ENCODE data around the gene COPB1. TPM values are rescaled to one million over a fixed set of nuclear protein-coding genes. Genes with fewer than 3 reads are reported as not detected.

The COPB1 gene
- total and polyA plus RNA-seq, 2 of the 13 experiments (the other 11 are each of a cell fraction or from before 2014, with no cell fraction given): 114 to 195 TPM

DNA sequence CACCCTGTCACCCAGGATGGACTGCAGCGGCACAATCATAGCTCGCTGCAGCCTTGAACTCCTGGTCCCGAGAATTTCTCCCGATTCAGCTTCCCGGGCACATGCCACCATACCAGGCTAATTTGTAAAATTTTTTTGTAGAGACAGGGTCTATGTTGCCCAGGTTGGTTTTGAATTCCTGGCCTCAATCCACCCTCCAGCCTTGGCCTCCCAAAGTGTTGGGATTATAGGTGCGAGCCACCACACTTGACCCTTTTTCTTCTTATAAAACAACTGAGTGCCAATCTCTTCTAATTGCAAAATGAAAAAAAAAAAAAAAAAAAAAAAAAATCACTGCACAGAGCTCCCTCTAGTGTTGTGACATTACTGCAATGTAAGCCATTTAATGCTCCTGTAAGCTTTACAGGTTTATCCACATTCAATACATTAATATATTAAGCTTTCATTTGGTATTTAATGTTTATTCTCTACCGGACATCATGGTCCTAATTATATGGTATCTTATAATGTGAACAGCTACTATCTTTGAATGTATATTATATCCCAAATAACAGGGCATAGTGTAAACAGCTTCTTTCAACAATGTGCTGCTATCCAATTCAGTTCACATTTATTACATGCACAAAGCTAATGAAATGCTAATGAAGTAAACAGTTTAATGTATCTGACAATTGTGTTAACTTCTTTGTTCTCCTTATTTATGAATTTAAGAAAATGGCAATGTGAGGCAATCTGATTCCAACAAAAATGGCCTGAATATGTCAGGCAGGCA, 44.6 kb downstream of the COPB1 start (continued):
- TF ChIP-seq ZNF260 (CRISPR knock-in tag; IDR thresholded peaks at IDR 0.05; ENCODE audit: borderline replicate concordance, low read depth) (no peak), SUZ12 (IDR thresholded peaks at IDR 0.05; ENCODE audit: low read depth, low read length) (no peak), GFI1 (CRISPR knock-in tag; IDR thresholded peaks at IDR 0.05; ENCODE audit: borderline replicate concordance) (0 out of 2 replicates have a peak, but pooled peaks have one; percentile 21), MAFK (conservative IDR thresholded peaks at IDR 0.05 in 1 of 2, IDR thresholded peaks at IDR 0.05 in 1 of 2; ENCODE audit: low read length in 2 of 2) (peak; percentile 49 to 64; a peak in 3 of 4 replicates), ZNF839 (CRISPR knock-in tag; IDR thresholded peaks at IDR 0.05; ENCODE audit: borderline replicate concordance) (no peak), TAF1 (CRISPR knock-in tag; IDR thresholded peaks at IDR 0.05) (no peak), E2F5 (CRISPR knock-in tag; conservative IDR thresholded peaks at IDR 0.05) (no peak)
- TF ChIP-seq, protein P1, sequence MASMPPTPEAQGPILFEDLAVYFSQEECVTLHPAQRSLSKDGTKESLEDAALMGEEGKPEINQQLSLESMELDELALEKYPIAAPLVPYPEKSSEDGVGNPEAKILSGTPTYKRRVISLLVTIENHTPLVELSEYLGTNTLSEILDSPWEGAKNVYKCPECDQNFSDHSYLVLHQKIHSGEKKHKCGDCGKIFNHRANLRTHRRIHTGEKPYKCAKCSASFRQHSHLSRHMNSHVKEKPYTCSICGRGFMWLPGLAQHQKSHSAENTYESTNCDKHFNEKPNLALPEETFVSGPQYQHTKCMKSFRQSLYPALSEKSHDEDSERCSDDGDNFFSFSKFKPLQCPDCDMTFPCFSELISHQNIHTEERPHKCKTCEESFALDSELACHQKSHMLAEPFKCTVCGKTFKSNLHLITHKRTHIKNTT (CRISPR knock-in tag; IDR thresholded peaks at IDR 0.05): no peak

GRCh38 chr11:14451825-14452224, 47.8 kb downstream of the COPB1 start:
- DNase-seq (ENCODE audit: low spot score): no peak
- ChIA-PET POLR2A (no interaction called here), CTCF (ENCODE audit: low intra/inter-chr PET ratio, low total read pairs) (no interaction called here)
- 94% methylated on average over 1 of the region's 1 CpG for WGBS (ENCODE audit: low lambda C conversion rate)
- no TSS peak for BruUV-seq (replicated peaks)
- intact Hi-C loops (cut with micrococcal nuclease; ENCODE audit: unreplicated experiment) (no loop called here), in situ Hi-C loops (cut with HindIII; ENCODE audit: extremely low pct_ligation_motif_present, low pct_unique_long_range_greater_than_20kb) (no loop called here)
- Histone ChIP-seq H3K4me2 (ENCODE audit: low read depth, low read length) (no peak overlapping the region), H3K4me3 (replicated peaks in 1 of 3; ENCODE audit: insufficient read depth in 1 of 3, low read depth in 2 of 3, low read length in 3 of 3) (no peak overlapping the region), H3K9ac (ENCODE audit: insufficient read depth, low read depth, low read length) (no peak overlapping the region), H3K36me3 (replicated peaks in 1 of 2; ENCODE audit: control insufficient read depth in 1 of 2, insufficient read depth in 2 of 2, low read length in 2 of 2) (no peaks in the 10 kb centered on the region; a peak in 1 of 5 replicates), H3K27me3 (ENCODE audit: control insufficient read depth in 1 of 2, insufficient read depth in 2 of 2, low read length in 2 of 2) (no peaks in the 10 kb centered on the region), H3K27ac (ENCODE audit: extremely low read length, insufficient read depth, low read length) (no peak overlapping the region), H2AFZ (ENCODE audit: low read length) (no peak overlapping the region), H4K20me1 (ENCODE audit: insufficient read depth, low read length) (peaks cover 14% of the 10 kb centered on the region), H3K79me2 (ENCODE audit: insufficient read depth, low read length) (no peaks in the 10 kb centered on the region), H3K4me1 (ENCODE audit: insufficient read depth, low read length) (no peaks in the 10 kb centered on the region), H3K9me3 (ENCODE audit: low read length) (no peaks in the 10 kb centered on the region)
- no peak for FAIRE-seq
- ATAC-seq: no peak
- no peak for TF ChIP-seq ZNF746 (CRISPR knock-in tag; IDR thresholded peaks at IDR 0.05)
- TF ChIP-seq, protein P2, sequence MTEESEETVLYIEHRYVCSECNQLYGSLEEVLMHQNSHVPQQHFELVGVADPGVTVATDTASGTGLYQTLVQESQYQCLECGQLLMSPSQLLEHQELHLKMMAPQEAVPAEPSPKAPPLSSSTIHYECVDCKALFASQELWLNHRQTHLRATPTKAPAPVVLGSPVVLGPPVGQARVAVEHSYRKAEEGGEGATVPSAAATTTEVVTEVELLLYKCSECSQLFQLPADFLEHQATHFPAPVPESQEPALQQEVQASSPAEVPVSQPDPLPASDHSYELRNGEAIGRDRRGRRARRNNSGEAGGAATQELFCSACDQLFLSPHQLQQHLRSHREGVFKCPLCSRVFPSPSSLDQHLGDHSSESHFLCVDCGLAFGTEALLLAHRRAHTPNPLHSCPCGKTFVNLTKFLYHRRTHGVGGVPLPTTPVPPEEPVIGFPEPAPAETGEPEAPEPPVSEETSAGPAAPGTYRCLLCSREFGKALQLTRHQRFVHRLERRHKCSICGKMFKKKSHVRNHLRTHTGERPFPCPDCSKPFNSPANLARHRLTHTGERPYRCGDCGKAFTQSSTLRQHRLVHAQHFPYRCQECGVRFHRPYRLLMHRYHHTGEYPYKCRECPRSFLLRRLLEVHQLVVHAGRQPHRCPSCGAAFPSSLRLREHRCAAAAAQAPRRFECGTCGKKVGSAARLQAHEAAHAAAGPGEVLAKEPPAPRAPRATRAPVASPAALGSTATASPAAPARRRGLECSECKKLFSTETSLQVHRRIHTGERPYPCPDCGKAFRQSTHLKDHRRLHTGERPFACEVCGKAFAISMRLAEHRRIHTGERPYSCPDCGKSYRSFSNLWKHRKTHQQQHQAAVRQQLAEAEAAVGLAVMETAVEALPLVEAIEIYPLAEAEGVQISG (CRISPR knock-in tag; IDR thresholded peaks at IDR 0.05): no peak
- no peak for TF ChIP-seq MAFK (conservative IDR thresholded peaks at IDR 0.05 in 1 of 2, IDR thresholded peaks at IDR 0.05 in 1 of 2; ENCODE audit: low read length in 2 of 2)
- TF ChIP-seq ZNF33B (CRISPR knock-in tag; IDR thresholded peaks at IDR 0.05): no peak
- TF ChIP-seq PRDM15 (CRISPR knock-in tag; IDR thresholded peaks at IDR 0.05): no peak
